Measurements from ENCODE around the gene SYNGR3.
"Not testable (repeated sequence)": the region's sequence is repeated elsewhere in the genome, so short reads cannot be mapped to it uniquely, and the experiment has no call there.

SYNGR3 gene

GRCh38 chr16:2032285-2033056 is 42.7 kb downstream of the SYNGR3 start:
- no peak for DNase-seq

- DNase-seq = no peak
These were observed 43.5 kb downstream of the SYNGR3 start for GRCh38 chr16:2033057-2033908.

- DNase-seq = not testable (repeated sequence)
These were observed 44.3 kb downstream of the SYNGR3 start for GRCh38 chr16:2033909-2034695.

GRCh38 chr16:2034696-2035430 is 45.1 kb downstream of the SYNGR3 start:
- no peak for DNase-seq

GRCh38 chr16:2035431-2036199 is 45.8 kb downstream of the SYNGR3 start:
- DNase-seq = no peak

GRCh38 chr16:2036200-2036966 is 46.6 kb downstream of the SYNGR3 start:
- no peak for DNase-seq

DNA sequence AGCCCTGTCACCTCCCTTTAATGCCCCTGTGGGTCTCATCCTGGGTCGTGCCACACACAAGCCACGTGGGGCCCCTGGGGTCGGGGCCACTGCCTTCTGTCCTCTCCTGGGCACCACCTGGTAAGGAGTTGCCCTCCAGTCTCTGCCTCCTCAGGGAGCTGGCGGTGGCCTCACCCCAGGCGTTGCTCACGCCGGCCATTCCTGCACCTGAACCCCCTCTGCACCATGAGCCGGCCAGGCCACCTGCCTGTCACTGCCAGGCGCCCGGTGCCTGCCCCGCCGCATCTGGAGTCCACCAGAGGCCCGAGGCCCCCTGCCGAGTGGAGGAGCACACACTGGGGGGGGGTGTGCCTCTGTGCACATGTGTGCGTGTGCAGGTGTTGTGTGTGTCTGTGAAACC is 47.3 kb downstream of the SYNGR3 start:
- DNase-seq = no peak

GRCh38 chr16:2037647-2038381 is 48.0 kb downstream of the SYNGR3 start:
- no peak for DNase-seq

DNA sequence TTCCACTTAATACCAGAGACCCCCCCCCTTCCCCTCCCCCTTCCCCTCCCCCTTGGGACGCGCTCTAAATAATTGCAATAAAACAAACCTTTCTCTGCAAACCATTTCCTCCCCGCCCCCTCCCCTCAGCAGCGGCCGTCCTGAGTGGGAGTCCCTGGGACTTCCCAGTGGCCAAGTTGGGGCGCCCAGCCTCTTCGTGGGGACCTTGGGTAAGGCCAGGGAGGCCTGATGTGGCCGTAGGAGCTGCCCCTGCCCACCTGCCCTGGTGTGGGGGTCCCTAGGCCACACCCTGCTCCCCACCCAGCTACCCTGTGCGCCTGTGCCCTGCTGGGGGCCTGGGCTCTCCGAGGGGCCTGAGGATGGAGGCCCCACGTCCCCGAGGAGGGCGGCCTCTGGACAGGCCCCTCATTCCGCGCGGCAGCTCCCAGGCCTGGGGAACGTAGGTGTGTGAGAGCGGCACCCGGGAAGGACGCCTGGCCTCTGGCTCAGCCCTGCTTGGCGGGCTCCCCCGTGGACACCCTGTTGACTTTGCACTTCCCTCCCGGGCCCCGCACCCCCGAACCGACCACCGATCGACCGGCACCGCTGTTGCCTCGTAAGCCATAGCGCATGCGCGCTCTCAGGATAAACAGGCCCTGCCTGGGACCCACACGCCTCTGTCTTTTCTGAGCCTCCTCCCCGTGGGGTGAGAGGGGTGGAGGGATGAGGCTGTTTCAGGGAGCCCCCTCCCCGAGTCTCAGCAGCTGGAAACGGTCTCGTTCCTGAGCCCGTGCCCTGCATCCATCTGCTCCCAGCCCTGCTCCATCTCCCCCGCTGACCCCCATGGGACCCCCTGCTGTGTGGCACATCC is 48.8 kb downstream of the SYNGR3 start:
- no peak for DNase-seq

- DNase-seq = no peak
These were observed 49.7 kb downstream of the SYNGR3 start for GRCh38 chr16:2039274-2040031.

DNA sequence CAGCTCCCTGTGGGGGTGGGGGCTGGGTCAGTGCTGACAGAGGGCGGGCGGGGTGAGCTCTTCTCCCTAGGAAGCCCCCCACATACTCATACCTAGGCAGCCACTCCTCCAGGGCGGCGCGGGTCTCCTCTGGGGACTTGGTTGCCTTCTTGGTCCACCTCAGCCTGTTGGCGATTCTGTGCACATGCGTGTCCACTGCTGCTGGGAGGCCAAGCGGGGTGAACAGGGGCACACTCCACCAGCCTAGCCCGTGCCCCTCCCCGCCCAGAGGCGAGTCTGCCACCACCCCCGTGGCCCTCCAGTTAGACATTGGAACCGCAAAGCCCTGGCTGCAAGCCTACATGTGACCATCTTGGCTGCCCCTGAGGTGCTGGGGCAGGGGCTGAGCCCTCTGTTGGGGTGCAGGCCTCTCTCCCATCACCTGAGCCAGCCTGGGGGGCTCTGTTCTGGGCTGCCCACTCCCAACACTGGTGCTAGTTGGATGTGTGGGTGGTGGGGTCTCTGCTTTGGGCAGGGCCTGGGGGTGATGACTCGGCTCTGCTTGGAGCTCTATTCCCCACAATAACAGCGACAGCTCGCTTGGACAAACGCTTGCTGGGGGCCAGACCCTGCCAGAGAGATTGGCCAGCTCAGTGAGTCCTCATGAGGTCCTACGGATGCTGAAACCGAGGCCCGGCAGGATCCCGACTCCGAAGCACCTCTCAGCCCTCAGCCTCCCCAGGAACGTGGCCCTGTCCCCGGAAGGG is 50.4 kb downstream of the SYNGR3 start:
- no peak for DNase-seq

GRCh38 chr16:2040787-2041522 is 51.2 kb downstream of the SYNGR3 start:
- DNase-seq = no peak

GRCh38 chr16:2042171-2042985 is 52.6 kb downstream of the SYNGR3 start:
- DNase-seq = no peak

GRCh38 chr16:2042986-2043666 is 53.4 kb downstream of the SYNGR3 start:
- no peak for DNase-seq

Measured in stimulated activated CD4-positive, alpha-beta T cell treated with anti-CD3 and anti-CD28 coated beads, Interleukin-12 subunit alpha, Interleukin-12 subunit beta, amount 100 ng/mL, for 4 hours (primary cell).